ENCODE results near the gene BTBD10.

Gene BTBD10

DNA sequence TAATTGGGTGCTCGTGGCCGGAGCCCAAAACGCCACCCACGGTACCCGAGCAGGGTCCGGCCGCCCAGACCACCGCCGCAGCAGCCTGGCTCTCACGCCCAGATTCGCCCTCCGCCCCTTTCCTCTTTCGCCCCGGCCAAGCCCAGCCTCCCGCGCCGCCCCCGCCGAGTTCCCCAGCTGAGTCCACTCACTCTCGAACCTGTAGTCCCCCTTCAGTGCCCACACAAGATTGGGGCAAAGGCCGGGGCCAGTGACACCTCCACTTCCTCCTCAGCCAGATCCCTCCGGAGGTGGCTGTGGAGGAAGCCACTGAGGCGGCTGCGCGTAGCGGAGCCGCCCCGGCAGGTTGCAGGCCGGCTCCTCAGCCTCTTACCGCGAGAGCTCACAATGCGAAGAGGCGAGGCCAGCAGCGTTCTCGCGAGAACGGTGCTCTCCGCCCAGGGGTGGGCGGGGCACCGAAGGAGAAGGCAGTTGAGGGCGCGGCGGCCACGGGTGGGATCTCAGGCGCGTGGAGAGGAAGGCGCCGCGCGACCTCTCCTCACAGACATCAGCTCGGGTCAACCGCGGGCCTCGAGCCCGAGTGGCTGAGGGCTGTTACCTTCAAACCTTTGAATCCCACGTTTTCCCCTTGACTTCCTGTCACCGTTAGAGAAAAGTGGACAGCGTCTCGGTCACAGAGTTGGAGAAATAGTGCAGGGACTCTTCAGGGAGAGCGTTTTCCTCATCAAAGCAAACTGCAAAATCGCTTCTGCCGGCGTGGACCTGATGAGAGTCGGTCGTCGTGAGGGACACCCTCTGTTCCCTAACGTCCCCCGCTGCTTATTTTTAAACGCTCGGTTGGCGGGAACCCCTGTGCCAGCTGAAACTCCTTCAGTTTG lies at the start of gene BTBD10:
Gene BTBD10 (minus strand): TSS at position 322 of the 878 bp plus-strand sequence. CDS start 18,098 bp downstream, outside the sequence.
- peak; percentile 85 for DNase-seq

DNA sequence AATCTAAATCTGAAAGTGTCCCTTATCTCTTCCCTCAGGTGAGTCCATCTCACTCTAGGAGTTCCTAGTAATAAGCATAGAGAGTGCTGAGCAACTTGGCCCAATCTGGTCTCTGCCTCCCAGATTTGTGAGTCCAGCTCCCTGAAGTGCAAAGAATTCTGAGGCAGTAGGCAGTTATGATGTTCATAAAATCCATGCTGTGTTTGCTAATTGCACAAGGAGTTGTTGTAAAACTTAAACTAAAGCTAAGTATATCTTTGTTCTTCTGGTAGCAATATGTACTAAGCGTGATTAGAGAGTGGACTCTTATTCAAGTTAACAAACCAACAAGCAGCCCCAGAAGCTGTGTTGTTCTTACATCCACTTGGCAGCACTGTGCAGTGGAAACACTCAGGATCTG lies 40.4 kb upstream of the BTBD10 start:
- DNase-seq = no peak

DNA sequence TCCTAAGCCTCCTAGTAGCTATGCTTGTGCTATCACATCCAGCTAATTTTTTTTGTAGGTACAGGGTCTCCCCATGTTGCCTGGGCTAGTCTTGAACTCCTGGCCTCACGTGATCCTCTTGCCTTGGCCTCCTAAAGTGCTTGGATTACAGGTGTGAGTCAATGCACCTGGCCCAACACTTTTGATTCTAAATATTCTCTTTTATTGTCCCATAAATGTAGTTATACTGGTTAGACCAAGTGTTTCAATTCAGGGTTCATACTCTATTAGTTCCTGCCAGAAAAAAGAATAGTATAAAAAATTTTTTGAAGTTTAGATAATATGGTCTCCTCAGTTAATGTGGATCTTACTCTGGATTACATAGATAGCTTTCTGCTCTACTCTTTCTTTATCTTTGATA lies 39.5 kb upstream of the BTBD10 start:
- no peak for DNase-seq

DNA sequence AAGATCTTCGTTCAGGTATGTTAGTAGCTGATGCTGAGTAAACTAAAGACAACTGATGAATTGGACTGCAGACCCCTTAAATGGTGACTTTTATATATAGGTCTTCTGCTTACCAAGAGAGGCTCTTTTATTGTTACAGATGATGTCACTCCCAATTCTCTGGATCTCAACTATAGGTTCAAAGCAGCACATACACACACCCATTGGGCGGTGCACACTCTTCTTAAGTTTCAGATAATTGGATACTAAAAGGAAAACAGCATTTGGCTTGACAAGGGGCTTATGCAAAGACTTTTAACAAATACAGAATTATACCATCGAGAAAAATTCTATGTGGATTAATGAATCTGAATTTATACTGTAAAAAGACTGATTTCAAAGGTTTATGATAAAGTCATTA lies 32.9 kb upstream of the BTBD10 start, which contains the start of gene PTH:
Gene PTH (minus strand): TSS at position 69 of the 400 bp plus-strand sequence. CDS start 3,142 bp downstream, outside the sequence.
- no peak for DNase-seq

DNA sequence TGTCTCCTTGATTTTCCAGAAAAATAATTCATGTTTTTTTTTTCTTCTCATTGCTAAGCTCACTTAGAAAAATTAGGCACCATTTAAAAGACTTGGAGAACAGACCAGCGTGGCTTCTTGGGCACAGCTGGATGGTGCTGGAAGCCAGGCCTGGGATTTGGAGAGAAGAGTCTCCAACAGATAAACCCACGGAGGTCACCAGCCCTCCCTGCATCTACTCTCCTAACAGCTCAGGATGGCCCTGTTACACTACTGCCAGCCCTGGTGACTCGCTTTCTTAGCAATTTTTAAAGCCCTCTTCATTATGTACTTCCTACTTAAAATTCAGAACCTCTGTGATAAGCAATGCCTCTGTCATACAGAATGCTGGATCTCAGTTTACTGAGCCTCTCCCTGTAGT lies 31.0 kb upstream of the BTBD10 start:
- no peak for DNase-seq

DNA sequence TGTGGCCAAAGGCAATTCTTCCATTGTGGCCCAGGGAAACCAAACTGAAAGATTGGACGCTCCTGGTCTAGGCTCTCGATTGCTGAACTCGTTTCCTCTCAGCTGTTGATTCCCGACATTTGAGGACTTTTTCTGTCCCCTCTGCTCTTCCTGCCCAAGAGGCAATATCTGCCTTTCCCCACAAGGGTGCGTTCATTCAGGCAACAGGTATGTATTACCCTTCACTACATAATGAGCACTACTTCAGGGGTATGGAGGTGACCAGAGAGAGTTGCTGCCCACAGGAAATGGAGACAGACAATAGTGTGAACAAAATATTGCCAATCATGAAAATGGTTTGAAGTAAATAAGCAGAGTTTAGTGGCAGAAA lies 24.6 kb upstream of the BTBD10 start:
- no peak for DNase-seq

DNA sequence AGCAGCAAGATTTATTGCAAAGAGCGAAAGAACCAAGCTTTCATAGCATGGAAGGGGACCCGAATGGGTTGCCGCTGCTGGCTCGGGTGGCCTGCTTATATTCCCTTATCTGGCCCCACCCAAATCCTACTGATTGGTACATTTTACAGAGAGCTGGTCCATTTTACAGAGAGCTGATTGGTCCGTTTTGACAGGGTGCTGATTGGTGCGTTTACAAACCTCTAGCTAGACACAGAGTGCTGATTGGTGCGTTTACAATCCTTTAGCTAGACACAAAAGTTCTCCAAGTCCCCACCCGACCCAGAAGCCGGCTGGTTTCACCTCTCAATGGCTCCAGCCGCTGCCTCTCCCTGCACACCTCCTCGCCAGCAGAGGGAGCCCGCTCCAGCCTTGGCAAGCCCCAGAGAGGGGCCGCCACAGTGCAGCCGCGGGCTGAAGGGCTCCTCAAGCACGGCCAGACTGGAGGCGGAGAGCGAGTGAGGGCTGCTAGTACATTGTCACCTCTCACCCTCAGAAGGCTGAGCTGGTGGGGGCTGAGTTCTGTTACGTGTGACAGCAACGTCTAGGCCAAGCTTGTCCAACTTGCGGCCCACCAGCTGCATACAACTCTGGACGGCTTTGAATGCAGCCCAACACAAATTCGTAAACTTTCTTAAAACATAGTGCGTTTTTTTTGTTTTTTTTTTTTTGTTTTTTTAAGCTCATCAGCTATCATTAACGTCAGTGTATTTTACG lies 24.1 kb upstream of the BTBD10 start:
- DNase-seq = peak; percentile 53

DNA sequence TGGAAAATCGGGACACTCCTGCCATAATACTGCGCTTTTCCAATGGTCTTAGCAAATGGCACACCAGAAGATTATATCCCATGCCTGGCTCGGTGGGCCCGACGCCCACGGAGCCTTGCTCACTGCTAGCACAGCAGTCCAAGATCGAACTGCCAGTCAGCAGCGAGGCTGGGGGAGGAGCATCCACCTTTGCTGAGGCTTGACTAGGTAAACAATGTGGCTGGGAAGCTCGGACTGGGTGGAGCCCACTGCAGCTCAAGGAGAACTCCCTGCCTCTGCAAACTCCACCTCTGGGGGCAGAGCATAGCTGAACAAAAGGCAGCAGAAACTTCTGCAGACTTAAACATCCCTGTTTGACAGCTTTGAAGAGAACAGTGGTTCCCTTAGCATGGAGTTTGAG lies 17.2 kb upstream of the BTBD10 start:
- DNase-seq = no peak

DNA sequence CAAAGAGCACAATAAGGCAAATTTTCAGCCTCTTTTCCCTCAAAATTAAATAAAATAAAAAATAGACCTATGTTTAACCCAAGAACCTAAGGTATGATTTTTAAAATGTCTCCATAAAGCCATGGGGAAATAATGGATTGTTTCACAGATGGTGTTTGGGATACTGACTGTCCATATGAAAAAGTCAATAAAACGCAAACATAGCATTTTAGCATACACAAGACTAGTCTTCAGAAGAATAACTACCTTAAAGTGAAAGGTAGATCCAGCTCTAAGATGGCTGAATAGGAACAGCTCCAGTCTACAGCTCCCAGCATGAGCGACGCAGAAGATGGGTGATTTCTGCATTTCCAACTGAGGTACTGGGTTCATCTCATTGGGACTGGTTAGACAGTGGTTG lies 16.7 kb upstream of the BTBD10 start:
- DNase-seq = no peak

DNA sequence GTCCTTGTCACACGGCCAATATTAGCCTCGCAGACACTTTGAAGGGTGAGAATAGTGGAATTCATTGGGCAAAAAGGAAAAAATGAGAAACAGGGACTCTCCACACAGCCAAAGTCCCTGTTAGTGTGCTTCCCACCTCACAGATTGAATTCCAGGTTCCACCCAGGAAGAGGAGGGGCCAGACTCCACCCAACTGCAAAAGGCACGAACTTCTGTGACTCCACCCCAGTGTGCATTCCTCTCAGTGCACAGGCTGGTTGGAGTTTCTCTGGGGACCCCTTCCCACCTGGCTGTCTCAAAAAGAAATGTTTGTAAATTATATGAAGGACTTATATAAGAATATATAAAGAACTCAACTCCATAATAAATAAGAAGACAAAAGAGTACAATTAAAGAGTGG lies 12.1 kb upstream of the BTBD10 start:
- DNase-seq = no peak

DNA sequence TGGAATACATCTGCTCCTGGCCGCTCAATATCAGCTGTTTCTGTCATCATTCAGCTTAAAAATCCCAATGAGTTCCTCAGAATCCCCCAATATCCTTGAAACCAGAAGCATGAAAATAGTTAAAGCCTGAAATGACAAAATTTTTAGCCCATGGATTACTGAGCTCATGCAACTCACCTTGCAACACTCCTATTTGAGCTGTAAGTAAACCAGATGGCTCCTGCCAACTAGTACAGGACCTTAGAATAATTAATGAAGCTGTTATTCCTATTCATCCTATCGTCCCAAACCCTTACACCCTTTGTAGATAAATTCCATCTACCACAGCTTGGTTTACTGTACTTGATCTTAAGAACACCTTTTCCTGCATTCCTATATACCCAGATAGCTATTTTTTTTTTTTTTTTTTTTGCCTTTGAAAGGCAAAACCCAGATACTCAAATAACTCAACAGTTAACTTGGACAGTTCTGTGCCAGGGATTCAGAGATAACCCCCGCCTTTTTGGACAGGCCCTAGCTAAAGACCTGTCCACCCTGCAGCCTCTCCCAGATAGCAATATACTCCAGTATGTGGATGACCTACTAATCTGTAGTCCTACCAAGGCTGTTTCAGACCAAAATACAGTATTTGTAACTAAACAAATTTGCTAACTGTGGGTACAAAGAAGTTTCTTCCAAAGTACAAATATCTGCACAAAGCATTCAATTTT lies 10.1 kb upstream of the BTBD10 start:
- no peak for DNase-seq

DNA sequence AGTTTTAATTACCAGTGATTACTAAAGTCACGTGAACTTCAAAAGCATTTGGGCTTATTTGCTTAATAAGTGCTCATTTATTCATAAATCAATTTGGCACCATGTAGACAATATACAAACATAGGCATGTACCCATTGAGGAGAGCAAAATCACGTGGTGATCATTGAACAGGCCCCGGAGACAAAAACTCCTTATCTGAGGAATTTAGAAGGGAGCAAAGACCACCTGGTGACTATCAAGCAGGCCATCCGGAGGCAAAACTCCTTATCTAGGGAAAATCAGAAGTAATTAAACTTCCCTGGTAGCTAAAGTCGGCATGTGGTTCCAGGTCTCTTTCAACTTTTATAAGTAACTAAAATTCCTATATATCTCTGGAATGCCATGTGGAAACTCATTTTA lies 5.7 kb upstream of the BTBD10 start:
- no peak for DNase-seq

DNA sequence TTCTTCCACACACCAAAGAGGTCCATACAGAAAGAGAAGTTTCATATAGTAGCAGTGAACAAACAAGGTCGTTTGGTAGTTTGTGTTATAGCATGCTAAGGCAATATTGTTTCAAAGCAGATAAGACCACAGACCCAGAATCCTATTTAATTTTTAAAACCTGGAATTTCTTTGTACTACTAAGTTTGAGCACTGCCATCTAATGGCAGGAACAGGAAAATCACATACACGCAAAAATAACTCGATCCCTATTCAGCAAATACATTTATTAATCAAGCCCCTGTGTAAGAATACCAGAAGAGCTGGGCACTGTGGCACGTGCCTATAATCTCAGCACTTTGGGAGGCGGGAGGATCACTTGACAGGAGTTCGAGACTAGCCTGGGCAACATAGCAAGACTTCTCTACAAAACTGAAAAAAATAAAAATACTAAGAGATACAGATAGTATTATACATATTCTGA lies 2.9 kb upstream of the BTBD10 start:
- no peak for DNase-seq

DNA sequence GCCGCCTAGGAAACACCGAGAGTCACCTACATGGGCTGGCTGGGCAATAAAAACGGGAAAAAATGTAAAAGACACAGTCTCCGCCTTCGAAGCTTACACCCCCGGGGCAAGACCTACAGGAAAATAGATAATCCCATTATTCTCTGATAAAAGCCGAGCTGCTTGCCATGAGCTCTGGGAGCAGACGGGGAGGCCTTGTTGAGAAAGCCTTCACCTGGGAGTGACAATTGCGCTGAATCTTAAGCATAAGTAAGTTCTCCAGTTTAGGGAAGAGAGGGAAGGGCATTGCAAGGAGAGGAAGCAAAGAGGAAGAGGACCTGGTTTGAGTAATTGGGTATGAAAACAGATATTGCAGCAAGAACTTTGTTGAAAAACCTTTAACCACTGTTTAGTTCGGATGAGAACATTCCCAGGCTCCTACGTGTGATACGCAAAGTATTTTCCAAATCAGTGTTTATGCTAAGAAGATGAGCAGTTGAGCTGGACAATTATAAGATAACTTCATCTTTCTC lies 813 bp upstream of the BTBD10 start:
- DNase-seq = no peak

DNA sequence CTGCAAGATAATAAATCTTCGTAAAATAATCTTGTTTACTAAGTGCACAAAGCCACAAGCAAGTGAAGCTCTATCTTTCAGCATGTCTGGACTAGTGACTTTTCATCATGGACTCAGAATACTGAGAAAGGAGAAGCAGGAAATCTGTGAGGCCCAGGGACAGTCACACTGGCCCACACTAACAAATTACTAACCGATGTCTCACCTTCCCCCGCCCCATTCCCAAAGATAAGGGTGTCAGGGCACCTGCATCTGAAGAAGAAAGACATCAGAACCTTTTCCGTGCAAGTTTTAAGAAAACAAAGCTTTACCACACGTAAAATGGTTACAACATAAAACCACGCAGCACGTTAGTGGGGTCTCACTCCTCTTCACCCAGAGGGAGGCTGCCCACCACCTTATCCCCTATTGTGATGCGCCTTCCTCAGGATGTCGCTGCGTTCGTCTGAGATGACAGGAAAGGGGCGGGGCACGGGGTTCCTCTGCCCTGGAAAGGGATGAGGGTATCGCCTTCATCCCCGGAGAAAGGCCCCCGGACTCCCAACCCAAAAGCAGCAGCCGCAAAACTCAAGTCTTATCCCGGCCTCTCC lies 616 bp downstream of the BTBD10 start:
- peak; percentile 21 for DNase-seq

DNA sequence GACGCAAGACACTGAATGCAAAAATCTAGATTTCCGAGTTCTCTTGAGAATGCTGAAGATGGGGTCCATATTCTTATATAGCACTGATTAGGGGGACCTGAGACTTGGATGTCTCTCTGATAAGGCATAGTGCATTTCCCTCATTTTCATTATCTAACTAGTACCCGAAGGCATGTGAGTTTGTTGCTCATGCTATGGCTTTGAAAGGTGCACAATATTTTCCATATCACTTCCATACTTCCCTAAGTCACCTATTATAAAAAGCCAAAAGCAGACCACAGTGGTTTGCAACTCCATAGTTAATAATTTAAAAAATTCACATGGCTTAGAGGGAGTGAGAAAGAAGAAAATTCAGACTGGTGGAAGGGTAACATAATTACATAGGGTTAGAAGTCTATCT lies 1.7 kb downstream of the BTBD10 start:
- DNase-seq = no peak

DNA sequence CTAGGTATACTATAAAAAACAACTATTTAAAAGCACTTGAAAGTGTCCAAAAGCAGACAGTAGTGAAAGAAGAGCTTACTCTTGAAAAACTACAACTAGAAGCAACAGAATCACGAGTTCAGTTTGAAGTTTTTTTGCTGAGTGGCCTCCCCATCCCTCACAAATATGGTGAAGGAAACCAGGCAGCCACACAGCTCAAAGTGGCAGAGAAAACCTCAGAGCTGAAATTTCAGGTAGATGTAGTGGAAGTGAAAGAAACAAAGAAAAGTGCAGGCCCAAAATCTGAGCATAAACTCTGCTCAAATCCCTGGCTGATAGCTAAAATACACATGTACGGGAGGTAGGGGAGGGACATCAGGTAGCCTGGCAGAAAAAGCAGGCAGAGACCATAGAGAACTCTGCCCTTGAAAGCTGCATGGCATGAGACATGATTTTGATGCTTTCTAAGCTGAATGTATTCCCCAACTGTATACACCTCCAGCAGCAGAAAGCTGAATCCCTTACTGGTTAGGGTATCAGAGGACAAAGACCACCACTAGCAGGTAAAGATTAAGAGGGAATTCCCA lies 12.1 kb downstream of the BTBD10 start:
- no peak for DNase-seq

DNA sequence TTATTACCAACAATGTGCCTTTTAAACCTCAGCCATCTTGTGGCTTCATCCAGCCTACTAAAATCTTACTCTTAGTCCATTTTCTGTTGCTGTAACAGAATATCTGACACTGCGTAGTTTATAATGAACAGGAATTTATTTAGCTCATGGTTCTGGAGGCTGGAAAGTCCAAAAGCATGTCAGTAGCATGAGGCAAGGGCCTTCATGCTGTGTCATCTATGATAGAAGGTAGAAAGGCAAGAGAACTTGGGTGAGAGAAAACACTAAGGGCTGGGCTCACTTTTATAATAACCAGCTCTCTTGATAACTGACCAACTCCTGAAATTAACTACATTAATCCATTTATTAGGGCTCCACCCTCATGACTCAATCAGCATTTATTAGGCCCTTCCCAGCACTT lies 13.5 kb downstream of the BTBD10 start:
- DNase-seq = no peak

DNA sequence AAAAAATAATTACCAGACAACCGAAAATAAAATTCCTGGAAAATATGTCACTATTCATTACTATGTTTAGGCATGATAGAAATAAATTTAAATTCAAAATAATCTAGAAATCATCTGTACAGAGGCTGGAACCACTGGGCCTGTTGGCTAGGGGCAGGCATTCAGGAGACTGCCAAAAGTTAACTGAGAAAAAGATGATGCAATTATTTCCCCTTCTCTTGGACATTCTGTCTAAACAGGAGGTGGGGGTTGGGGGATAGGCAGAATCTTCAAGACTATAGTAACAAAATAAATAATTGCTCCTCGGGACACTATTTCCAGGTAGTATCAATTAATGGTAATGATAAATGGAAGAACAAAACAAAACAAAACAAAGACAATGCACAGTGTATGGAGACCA lies 14.1 kb downstream of the BTBD10 start:
- no peak for DNase-seq

DNA sequence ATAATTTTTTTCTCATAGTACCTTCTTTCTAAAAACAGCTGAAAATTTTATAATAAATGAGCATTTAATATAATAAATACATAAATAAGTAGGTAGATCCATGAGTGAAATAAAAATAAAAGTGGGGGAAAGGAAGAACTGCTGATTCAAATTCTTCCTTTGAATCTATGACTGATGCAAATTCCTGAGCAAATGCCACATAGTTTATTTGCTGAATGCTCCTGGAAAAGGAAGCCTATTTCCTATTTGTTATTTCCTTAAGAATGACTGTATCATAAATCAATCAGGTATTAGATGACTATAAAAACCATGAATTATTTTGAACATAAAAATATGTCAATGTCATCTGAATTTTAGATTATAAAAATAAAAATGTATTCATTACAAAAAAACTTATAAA lies 16.6 kb downstream of the BTBD10 start:
- DNase-seq = no peak

DNA sequence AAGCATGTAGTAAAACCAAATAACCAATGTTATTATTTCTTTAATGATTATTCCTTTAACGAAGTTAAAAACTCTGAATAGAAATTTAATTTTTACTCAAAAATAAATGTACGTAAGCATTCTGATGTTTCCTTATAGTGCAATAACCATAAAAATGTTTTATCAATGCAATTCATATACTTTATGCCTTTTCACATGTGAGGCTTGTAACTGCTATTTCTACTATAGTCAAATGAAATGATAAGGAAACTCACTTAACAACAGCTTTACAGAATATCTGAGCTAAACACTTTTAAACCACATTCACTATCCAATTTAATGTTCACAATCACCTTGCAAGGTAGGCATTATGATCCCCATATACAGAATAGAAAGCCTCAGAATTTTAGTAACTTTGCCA lies 17.4 kb downstream of the BTBD10 start:
- no peak for DNase-seq

DNA sequence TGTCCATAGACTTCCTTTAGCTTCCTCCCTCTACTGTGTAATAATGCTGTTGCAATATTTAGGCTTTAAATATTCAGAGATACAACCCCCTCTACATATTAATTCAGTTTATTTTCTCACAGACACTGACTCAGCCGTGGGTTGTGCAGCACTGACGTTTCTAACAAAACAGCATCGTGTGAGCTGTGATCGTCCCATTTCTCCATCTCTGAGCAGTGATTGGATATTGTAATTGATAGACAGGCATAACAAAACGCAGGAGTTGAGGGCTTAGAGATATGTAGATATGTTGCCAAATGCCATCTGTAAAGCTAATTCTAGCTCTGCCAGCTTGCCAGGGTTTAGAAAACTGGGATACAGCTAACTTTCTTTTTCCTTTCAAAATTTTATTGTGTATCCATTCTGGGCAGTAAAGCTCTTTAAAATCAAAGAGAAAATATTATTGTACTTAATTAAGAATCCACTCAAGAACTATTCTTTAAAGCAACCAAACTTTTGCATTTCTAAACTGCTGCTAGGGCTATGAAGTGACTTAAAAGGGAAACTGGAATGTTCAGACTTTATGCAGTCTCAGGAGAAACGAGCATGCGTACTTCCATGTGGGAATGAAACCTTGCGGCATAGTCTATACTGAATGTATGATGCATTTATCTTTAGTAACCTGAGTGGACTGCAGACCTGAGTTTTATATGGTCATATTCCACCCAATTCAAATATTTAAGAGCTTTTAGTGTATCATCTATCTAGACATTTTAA lies 22.7 kb downstream of the BTBD10 start:
- DNase-seq = no peak

Data from activated T-cell treated with anti-CD3 and anti-CD28 coated beads for 4 hours (primary cell).